A673 (cell line): ENCODE results near the gene GP1BB. TPM values are rescaled to one million over a fixed set of nuclear protein-coding genes. Genes with fewer than 3 reads are reported as not detected.

ENCODE experiments used
- BruUV-seq: library from RNA; stranded (reverse); fragments of 400-500 nt; replicated peaks from 2 replicates; lab custom pipeline; 2021; lab: Mats Ljungman, UMichigan
- CTCF ChIA-PET: fragments of 300-600 bp; sonication (Branson Sonifier 250); formaldehyde crosslinking; loops from one replicate; lab custom pipeline; 2022; ENCODE audit warnings: antibody characterized with exemption; lab: Charles Lee
- POLR2A ChIA-PET: fragments of 300-600 bp; sonication (Branson Sonifier 250); formaldehyde crosslinking; loops from one replicate; lab custom pipeline; 2022; ENCODE audit warnings: antibody characterized with exemption; ENCODE audit not compliant: low non-redundant PET; lab: Charles Lee
- DNase-seq: peaks from one replicate; pipeline ENCODE4 v3.0.0-alpha.2; 2015; ENCODE audit warnings: low spot score
- H3K27ac ChIP-seq: fragments of 200-600 bp; sonication (generic); 2 replicates; pipeline ENCODE4 v1.5.1; 2016; ENCODE audit warnings: mixed run types, low read depth, mild to moderate bottlenecking, mixed read lengths, antibody characterized with exemption, low read length; ENCODE audit not compliant: poor library complexity, severe bottlenecking
- H3K27me3 ChIP-seq: fragments of 200-600 bp; sonication (generic); replicated peaks from 2 replicates; pipeline ENCODE4 v1.6.1; 2017; ENCODE audit warnings: mixed run types, low read depth, mild to moderate bottlenecking, mixed read lengths, antibody characterized with exemption, low read length; ENCODE audit not compliant: insufficient read depth, poor library complexity
- H3K36me3 ChIP-seq: fragments of 200-600 bp; sonication (generic); 2 replicates; pipeline ENCODE4 v1.6.1; 2016; ENCODE audit warnings: mixed run types, mild to moderate bottlenecking, mixed read lengths, antibody characterized with exemption, low read length; ENCODE audit not compliant: insufficient read depth, poor library complexity, severe bottlenecking
- H3K4me1 ChIP-seq: fragments of 200-600 bp; sonication (generic); 2 replicates; pipeline ENCODE4 v1.6.1; 2017; ENCODE audit warnings: mixed run types, mild to moderate bottlenecking, mixed read lengths, antibody characterized with exemption, low read length; ENCODE audit not compliant: insufficient read depth, poor library complexity, severe bottlenecking
- H3K4me3 ChIP-seq: fragments of 200-600 bp; sonication (generic); 2 replicates; pipeline ENCODE4 v1.5.1; 2016; ENCODE audit warnings: low read depth, mixed run types, mild to moderate bottlenecking, mixed read lengths, low read length; ENCODE audit not compliant: poor library complexity, severe bottlenecking
- H3K9me3 ChIP-seq: fragments of 200-600 bp; sonication (generic); 2 replicates; pipeline ENCODE4 v1.6.1; 2016; ENCODE audit warnings: mixed run types, low read depth, mild to moderate bottlenecking, mixed read lengths, antibody characterized with exemption, low read length; ENCODE audit not compliant: poor library complexity, severe bottlenecking
- EZH2 ChIP-seq: fragments of 200-600 bp; sonication (generic); IDR thresholded peaks from 2 replicates; pipeline ENCODE4 v1.6.1; 2017; ENCODE audit warnings: borderline replicate concordance, low read depth, mild to moderate bottlenecking, mixed read lengths, antibody characterized with exemption, low read length; ENCODE audit not compliant: poor library complexity, severe bottlenecking
- intact Hi-C: fragments of 100-400 bp; cut with micrococcal nuclease; formaldehyde crosslinking; loops from one replicate; pipeline ENCODE4 v1.10.0; 2022; ENCODE audit not compliant: unreplicated experiment
- total RNA-seq: library from RNA; stranded (reverse); gene quantifications from 2 replicates; pipeline ENCODE4 v1.2.3, GENCODE V29; 2021
- TF ChIP-seq, protein P1 (sequence below): fragments of 300-800, 200-600 bp; sonication (generic); conservative IDR thresholded peaks from 2 replicates; pipeline ENCODE4 v1.5.1; 2017; ENCODE audit warnings: low read depth, mild to moderate bottlenecking, antibody characterized with exemption, low read length, moderate library complexity, mixed read lengths

The GP1BB gene
- total RNA-seq, 1 experiment from 2014 or later, result 12.6 TPM

DNA sequence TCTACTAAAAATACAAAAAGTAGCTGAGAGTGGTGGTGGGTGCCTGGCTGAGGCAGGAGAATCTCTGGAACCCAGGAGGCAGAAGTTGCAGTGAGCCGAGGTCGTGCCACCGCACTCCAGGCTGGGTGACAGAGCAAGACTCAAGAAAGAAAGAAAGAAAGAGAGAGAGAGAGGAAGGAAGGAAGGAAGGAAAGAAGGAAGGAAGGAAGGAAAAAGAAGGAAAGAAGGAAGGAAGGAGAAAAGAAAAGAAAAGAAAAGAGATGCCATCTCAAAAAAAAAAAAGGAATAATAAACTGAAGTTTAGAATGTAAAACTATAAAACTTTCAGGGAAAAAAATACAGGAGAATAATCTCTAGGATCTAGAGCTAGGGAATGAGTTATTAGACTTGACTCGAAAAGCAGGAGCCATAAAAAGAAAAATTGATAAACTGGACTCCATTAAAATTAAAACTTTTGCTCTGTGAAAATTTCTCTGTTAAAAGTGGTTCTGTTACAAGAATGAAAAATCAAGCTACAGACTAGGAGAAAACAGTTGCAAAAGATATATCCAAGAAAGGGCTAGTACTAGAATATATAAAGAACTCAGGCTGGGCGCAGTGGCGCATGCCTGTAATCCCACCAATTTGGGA is 22.4 kb upstream of the GP1BB start:
- H3K4me1 ChIP-seq, result no peaks in the 10 kb centered on the region
- ChIA-PET POLR2A (no interaction called here), CTCF (no interaction called here)
- no peak overlapping the region for H3K27ac ChIP-seq
- DNase-seq, result no peak
- no peaks in the 10 kb centered on the region for H3K9me3 ChIP-seq
- no peak overlapping the region for H3K4me3 ChIP-seq
- H3K27me3 ChIP-seq, result no peaks in the 10 kb centered on the region
- no peaks in the 10 kb centered on the region for H3K36me3 ChIP-seq
- intact Hi-C loops, result no loop called here
- BruUV-seq, result no TSS peak
- TF ChIP-seq, protein P1, sequence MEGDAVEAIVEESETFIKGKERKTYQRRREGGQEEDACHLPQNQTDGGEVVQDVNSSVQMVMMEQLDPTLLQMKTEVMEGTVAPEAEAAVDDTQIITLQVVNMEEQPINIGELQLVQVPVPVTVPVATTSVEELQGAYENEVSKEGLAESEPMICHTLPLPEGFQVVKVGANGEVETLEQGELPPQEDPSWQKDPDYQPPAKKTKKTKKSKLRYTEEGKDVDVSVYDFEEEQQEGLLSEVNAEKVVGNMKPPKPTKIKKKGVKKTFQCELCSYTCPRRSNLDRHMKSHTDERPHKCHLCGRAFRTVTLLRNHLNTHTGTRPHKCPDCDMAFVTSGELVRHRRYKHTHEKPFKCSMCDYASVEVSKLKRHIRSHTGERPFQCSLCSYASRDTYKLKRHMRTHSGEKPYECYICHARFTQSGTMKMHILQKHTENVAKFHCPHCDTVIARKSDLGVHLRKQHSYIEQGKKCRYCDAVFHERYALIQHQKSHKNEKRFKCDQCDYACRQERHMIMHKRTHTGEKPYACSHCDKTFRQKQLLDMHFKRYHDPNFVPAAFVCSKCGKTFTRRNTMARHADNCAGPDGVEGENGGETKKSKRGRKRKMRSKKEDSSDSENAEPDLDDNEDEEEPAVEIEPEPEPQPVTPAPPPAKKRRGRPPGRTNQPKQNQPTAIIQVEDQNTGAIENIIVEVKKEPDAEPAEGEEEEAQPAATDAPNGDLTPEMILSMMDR, result no peak
- TF ChIP-seq EZH2, result no peak

GRCh38 chr22:19701420-19702145 is 21.8 kb upstream of the GP1BB start:
- Histone ChIP-seq H3K27ac (no peak overlapping the region), H3K27me3 (no peaks in the 10 kb centered on the region), H3K36me3 (no peaks in the 10 kb centered on the region), H3K9me3 (no peaks in the 10 kb centered on the region), H3K4me3 (no peak overlapping the region), H3K4me1 (no peaks in the 10 kb centered on the region)
- intact Hi-C loops, result no loop called here
- ChIA-PET POLR2A (no interaction called here), CTCF (no interaction called here)
- BruUV-seq, result no TSS peak
- no peak for DNase-seq
- TF ChIP-seq EZH2, result no peak
- TF ChIP-seq, protein P1, result no peak

GRCh38 chr22:19703869-19704268 is 19.5 kb upstream of the GP1BB start:
- no peak for DNase-seq
- ChIA-PET POLR2A (no interaction called here), CTCF (no interaction called here)
- no peak for TF ChIP-seq EZH2
- TF ChIP-seq, protein P1, result no peak
- Histone ChIP-seq H3K36me3 (no peaks in the 10 kb centered on the region), H3K27ac (no peak overlapping the region), H3K4me1 (no peaks in the 10 kb centered on the region), H3K27me3 (no peaks in the 10 kb centered on the region), H3K4me3 (no peak overlapping the region), H3K9me3 (no peaks in the 10 kb centered on the region)
- BruUV-seq, result no TSS peak
- intact Hi-C loops, result no loop called here
